ENCODE results near the gene ZNRD2. TPM values are rescaled to one million over a fixed set of nuclear protein-coding genes. Genes with fewer than 3 reads are reported as not detected.

Gene ZNRD2
- total RNA-seq, 1 donor from 2014 or later = 157 TPM

- intact Hi-C loops (cut with DNase I) = no loop called here
- Histone ChIP-seq H3K27ac (peak overlapping the region in 1 of 2 donors; percentile 8), H3K27me3 (no peaks in the 10 kb centered on the region), H3K4me1 (peaks cover 0 to 15% of the 10 kb centered on the region in 2 donors), H3K9me3 (no peaks in the 10 kb centered on the region), H3K4me3 (no peak overlapping the region), H3K36me3 (peaks cover 44 to 61% of the 10 kb centered on the region in 2 donors)
- DNase-seq (ENCODE audit: low spot score in 2 of 2) = no peak
- TF ChIP-seq CTCF (IDR thresholded peaks at IDR 0.05) = no peak
Observed at GRCh38 chr11:65604258-65604657, 34.0 kb downstream of the ZNRD2 start.

- no peak for TF ChIP-seq CTCF (IDR thresholded peaks at IDR 0.05)
- Histone ChIP-seq H3K4me3 (peak overlapping the region; percentile 40 to 43), H3K27ac (peak overlapping the region; percentile 73 to 80), H3K27me3 (no peaks in the 10 kb centered on the region), H3K36me3 (peaks cover 37 to 52% of the 10 kb centered on the region in 2 donors), H3K9me3 (no peaks in the 10 kb centered on the region), H3K4me1 (peaks cover 0 to 27% of the 10 kb centered on the region in 2 donors)
- intact Hi-C loops (cut with DNase I) = loop anchor here (2.0 kb wide), 1 partner anchor 30 kb away; the partner anchor contains the start of gene EHBP1L1
- DNase-seq (ENCODE audit: low spot score in 2 of 2) = peak; percentile 74 to 97
Observed at GRCh38 chr11:65606876-65607613, 36.8 kb downstream of the ZNRD2 start.

GRCh38 chr11:65607614-65608426 is 37.5 kb downstream of the ZNRD2 start:
- no peak for TF ChIP-seq CTCF (IDR thresholded peaks at IDR 0.05)
- Histone ChIP-seq H3K36me3 (peaks cover 37 to 46% of the 10 kb centered on the region in 2 donors), H3K27ac (peak overlapping the region in 1 of 2 donors; percentile 39), H3K27me3 (no peaks in the 10 kb centered on the region), H3K4me3 (peak overlapping the region; percentile 40 to 43), H3K9me3 (no peaks in the 10 kb centered on the region), H3K4me1 (peaks cover 5 to 34% of the 10 kb centered on the region in 2 donors)
- DNase-seq (ENCODE audit: low spot score in 2 of 2) = no peak
- intact Hi-C loops (cut with DNase I) = loop anchor here (2.0 kb wide), 1 partner anchor 31 kb away; the partner anchor contains the start of gene EHBP1L1

GRCh38 chr11:65609229-65609628 is 39.0 kb downstream of the ZNRD2 start:
- H3K4me3 ChIP-seq = no peak overlapping the region
- no peak for TF ChIP-seq CTCF (IDR thresholded peaks at IDR 0.05)
- no peak overlapping the region for H3K27ac ChIP-seq
- no peaks in the 10 kb centered on the region for H3K27me3 ChIP-seq
- H3K36me3 ChIP-seq = peaks cover 23 to 32% of the 10 kb centered on the region in 2 donors
- intact Hi-C loops (cut with DNase I) = no loop called here
- no peaks in the 10 kb centered on the region for H3K9me3 ChIP-seq
- DNase-seq (ENCODE audit: low spot score in 2 of 2) = no peak
- H3K4me1 ChIP-seq = peaks cover 8 to 40% of the 10 kb centered on the region in 2 donors

GRCh38 chr11:65609665-65610064 is 39.4 kb downstream of the ZNRD2 start:
- Histone ChIP-seq H3K9me3 (no peaks in the 10 kb centered on the region), H3K27me3 (no peaks in the 10 kb centered on the region), H3K27ac (no peak overlapping the region), H3K36me3 (peaks cover 19 to 27% of the 10 kb centered on the region in 2 donors), H3K4me1 (peaks cover 8 to 40% of the 10 kb centered on the region in 2 donors), H3K4me3 (no peak overlapping the region)
- no peak for DNase-seq (ENCODE audit: low spot score in 2 of 2)
- intact Hi-C loops (cut with DNase I) = loop anchor here (5.0 to 10.0 kb wide), 2 partner anchors 82 to 105 kb away; partner anchors contain the start of genes KAT5 and SCYL1
- no peak for TF ChIP-seq CTCF (IDR thresholded peaks at IDR 0.05)

All from ascending aorta (tissue), 2 donors.